GM21576 (cell line): ENCODE results near the gene NYNRIN.

Source experiments
- ATAC-seq: cut with Tn5 transposase; IDR thresholded peaks from one replicate; pipeline ENCODE4 v1.9.1; 2021; ENCODE audit warnings: mild to moderate bottlenecking, moderate library complexity; ENCODE audit not compliant: unreplicated experiment

The NYNRIN gene

DNA sequence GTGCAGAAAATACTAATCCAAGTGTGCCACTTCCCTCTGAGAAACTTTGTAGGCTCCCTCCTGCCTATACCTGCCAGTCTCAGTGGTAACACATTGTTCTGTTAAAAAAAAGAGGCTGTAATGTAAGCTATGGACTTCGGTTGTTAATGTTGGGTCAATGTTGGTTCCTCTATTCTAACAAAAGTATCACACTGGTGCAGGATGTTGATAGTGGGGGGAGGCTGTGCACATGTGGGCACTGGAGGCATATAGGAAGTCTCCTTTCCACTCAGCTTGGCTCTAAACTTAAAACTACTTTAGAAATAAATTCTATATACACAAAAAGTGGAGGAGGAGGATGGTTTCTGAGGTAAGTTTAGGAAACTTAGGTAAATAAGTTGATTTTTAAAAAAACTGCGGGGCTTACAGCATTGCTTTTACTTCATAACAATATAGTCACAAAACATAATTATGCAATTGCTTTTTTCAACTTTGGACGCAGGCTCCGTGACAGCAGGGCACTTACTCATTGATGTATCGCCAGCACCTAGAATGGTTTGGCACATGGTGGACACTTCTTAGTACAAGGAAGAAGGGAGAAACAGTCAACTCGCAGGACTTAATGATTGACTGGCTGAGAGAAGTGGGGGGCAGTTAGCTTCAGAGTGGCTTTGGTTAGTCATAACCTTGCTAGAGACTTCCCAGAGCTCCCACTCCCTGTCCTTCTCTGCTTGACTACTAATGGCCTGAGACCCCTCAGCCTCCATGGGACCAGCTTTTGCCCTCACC, 7.9 kb upstream of the NYNRIN start:
- no peak for ATAC-seq

GRCh38 chr14:24392325-24393091, 6.3 kb upstream of the NYNRIN start:
- ATAC-seq = no peak

DNA sequence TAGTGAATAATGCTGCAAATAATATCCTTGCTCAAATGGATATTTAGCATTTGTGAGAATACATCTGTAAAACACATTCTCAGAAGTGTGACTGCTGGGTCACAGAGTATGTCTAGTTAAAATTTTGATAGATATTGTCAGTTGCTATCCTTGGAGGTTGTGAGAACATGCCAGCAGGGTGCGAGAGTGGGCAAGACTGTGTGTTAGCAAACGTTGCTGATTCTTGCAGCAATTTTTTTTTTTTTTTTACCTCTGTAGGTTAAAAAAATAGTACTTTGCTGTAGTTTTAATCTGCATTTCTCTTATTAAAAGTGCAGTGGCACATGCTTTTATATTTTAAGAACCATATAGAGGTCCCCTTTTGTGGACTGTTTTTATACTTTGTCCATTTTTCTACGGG, 4.5 kb upstream of the NYNRIN start:
- ATAC-seq = no peak

DNA sequence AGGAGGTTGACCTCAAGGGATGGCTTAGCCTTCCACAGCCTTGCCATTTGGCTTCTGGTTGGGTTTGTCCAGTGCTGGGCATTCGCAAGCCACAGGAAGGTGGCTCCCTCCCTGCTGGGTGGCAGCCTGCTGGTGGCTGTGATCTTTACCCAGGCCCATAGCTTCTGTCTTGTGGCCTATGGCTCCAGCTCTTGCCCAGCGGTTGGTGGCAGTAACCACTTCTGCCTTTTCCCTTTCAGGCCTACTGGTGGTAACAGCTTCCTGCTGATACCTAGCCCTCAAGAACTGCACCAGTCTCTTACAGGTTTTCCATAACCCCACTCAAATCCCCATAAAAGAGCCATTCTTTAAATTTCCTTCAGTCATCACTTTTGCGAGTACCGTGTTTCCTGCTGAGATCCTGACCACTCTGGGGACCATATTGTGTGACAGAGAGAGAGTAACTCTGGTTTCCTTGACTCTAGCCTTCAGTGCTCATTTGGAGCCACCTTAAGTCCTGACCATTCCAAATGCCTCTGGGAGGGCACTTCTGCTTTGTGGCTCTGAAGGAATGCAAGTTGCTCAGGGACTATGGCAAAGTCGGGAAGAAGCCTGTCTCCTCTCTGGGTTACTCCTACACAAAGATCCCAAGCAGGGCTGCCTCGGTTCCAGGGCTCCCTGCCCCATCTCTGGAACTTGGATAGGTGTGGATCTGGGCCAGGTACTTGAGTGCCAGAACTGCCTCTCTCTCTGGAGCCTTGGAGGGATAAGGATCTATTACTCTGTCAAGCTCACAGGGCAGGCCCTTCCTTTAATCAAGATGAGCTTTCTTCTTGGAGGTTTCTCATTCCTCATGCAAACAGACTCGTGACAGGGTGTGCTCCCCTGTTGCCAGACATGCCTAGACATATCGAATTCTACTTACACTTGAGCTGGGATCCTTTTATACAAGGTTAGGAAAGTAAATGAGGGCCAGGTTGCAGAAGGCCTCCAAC, 2.9 kb upstream of the NYNRIN start:
- no peak for ATAC-seq

- no peak for ATAC-seq
Observed at GRCh38 chr14:24397639-24398292, 1.0 kb upstream of the NYNRIN start.

GRCh38 chr14:24398293-24398652, 530 bp upstream of the NYNRIN start:
- no peak for ATAC-seq

- no peak for ATAC-seq
Observed at GRCh38 chr14:24399447-24399822, 632 bp downstream of the NYNRIN start.

DNA sequence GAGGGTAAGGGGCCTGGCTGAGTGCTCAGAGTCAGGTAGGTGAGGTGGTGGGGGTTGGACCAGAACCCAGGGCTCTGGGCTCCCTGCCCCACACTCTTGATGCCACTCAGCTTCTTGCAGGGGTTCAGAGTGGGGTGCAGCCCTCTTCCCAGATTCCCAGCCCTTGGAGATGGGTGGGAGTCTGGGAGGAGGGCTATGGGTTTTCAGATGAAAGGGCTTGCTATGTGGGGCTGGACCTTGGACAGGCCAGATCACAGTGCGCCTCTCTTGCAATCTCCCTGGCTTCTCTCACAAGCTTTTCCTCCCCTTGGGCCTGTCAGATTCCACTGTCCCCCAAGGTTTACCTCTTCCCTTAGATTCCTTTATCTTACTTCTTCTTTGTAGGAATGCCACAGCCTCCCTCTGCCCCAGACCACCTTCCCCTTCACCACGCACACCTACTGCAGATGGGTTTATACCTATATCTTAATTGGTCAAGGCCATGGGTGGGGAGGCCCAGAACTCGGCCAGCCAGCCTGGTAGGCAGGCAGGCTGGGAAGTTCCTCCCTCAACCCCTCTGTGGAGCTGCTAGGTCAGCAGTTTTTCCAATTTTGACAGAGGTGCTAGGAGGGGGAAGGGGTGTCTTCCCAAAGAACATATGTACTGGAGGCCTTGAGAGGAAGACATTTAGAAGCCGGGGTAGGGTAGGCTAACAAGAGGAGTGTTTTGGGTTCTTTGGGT, 1.4 kb downstream of the NYNRIN start:
- no peak for ATAC-seq

DNA sequence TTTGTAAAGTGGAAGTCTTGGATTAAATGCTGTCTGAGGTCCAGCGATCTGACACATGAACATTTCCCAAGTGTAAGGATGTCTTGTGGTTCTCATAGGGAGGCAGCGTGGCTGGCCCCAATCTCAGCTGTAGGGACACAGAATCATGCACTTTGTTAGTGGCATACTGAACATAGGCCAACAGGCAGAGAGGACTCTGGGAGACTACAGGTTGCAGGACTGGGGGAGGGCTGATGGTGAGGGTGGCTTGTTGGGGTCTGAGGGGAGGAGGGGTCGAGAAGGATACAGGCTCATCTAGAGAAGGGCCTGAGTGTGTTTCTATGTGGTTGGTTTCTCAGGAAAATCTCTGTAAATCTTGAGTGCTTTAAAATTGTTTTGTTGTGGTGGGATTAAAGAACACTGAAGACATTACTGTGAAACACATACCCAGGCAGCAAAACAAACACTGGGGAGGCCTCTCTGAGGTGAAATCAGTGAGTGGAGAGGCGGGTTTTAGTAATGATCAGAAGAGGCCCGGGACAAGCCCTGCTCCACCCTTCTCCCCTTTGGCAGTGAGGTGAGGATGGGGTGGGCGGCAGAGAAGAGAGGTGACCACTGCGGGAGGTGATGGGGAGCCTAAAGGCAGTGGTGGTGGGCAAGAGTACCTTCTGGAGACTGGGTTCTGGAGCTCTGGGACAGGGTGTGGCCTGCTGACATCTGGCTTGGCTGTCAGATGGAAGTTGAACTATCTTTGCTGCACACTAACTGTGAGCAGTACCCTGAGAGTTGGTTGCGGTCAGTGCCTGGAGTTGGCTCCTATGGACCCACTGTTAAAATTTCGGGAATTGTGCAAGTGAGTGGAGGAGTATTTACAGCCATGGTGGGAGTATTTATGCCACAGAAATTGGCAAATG, 3.3 kb downstream of the NYNRIN start:
- no peak for ATAC-seq

DNA sequence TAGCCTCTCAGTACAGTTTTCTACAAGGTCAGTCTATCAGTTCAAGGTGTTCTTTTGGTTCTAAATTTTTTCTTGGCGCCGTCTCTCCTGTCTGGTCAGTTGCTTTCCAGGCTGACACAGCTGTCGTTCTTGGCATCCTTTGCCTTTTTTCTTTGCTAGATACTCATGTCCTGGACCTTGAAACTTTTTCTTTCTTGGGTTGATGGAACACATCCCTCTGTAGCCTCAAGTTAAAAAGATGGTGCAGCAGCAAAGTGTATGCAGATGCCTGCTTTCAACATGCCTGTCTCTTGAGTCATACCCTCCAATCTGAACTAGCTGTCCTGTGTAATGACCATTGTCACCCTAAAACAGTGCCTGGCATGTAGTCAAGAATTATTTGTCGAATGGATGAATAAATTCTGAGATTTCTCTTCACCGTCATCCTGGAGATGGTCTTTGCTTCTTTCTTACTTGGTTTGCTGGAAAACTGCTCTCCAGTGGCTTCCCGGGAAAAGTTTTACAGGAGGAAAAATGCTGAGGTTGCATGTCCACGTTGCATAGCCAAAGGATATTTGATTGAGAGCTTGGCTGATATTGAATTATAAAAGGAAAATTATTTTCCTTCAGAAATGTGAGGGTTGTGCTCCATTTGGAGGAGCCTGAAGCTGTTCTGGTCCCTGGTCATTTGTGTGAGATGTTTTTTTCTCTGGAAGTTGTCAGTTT, 4.6 kb downstream of the NYNRIN start:
- ATAC-seq = no peak

DNA sequence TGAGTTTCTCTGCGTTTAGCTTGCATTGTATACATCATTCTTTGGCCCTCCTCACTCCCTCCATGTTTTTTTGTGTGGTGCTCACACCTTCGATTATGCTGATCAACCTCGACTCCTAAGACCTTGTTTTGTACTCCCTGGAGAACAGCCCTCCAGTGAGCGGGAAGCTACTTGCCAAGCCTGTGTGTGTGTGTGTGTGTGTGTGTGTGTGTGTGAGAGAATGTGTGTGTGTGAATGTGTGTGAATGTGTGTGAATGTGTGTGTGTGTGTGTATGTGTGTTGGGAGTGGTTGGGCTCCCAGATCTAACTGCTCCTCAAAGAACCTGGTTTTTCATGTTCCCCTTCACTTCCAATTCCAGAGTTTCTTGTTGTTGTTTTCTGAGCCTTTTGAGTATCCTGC, 6.0 kb downstream of the NYNRIN start:
- ATAC-seq = no peak

GRCh38 chr14:24406416-24406815, 7.6 kb downstream of the NYNRIN start:
- ATAC-seq = no peak

GRCh38 chr14:24407608-24408325, 9.0 kb downstream of the NYNRIN start:
- ATAC-seq = no peak

- no peak for ATAC-seq
Observed at GRCh38 chr14:24408764-24409163, 10.0 kb downstream of the NYNRIN start.

DNA sequence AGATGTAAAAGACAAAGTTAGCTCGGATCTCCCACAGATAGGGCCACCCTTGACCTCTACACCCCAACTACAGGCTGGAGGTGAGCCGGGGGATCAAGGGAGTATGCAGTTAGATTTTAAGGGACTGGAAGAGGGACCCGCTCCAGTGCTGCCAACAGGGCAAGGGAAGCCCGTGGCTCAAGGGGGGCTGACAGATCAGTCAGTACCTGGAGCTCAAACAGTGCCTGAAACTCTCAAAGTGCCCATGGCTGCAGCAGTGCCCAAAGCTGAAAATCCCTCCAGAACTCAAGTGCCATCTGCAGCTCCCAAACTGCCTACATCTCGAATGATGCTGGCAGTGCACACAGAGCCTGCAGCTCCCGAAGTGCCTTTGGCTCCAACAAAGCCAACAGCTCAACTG, 10.4 kb downstream of the NYNRIN start:
- ATAC-seq = no peak

GRCh38 chr14:24409956-24410355, 11.2 kb downstream of the NYNRIN start:
- ATAC-seq = no peak

DNA sequence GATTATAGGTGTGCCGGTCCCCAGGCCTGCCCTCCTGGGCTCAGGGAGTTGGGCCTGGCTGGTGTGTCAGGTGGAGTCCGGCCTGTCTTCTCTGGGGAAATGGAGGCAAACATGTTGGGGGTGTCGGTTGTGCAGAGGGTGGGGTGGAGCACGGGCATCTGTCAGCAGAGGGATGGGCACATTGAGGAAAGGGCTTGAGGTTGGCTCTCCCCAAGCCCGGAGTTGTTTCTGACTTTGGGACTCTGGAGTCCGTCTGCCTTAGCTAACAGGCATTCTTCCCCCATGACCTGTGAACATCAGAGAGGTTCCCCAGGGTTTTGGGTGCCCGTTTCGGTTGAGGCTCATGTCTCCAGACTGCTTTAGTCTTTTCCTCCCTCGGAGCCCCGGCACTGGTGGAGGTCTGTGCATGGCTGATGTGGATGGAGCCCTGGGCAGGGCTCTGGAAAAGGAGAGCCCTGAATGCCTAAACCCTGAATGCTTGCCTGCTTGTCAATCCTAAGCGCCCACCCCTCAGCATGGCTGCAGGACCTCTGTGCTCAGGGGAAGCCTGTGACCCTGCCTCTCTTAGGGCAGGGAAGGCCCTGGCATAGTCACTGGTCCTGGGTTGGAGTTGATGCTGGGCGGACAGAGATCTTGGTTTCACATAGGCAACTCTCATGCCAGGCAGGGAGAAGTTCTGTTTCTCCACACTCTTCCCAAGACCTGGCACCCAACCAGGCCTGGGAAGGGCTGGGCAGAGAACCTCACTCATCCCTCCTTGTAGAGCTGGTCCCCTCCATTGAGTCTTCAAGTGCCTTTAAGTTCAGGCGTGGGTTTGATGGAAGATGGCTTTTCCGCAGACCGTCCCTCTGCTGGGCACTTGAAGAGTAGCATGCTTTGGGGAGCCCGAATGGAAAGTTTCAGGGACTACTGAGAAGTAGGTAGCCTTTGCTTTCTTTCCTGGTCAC, 12.9 kb downstream of the NYNRIN start:
- ATAC-seq = no peak
